T-cell (primary cell): ENCODE measurements around the gene EPN1. TPM values are rescaled to one million over a fixed set of nuclear protein-coding genes. Genes with fewer than 3 reads are reported as not detected.

Experiments used
- ATAC-seq, 4 experiments: fragments of 200-7000 bp in 3 of 4; fragments of 150-1000 bp in 1 of 4; cut with Tn5 transposase; replicated peaks in 1 of 4; 1 replicate in 3 of 4; 2 replicates in 1 of 4; pipeline ENCODE4 v1.10.0; 2021; ENCODE audit warnings: moderate library complexity in 3 of 4, mild to moderate bottlenecking in 2 of 4, moderate number of reproducible peaks in 1 of 4
- CTCF ChIA-PET, 2 donors: fragments of 300-600 bp; sonication (Branson Sonifier 250); formaldehyde crosslinking; loops; one replicate each; lab custom pipeline; 2022; ENCODE audit warnings: antibody characterized with exemption in 2 of 2; lab: Charles Lee
- POLR2A ChIA-PET, 2 donors: fragments of 300-600 bp; sonication (Branson Sonifier 250); formaldehyde crosslinking; loops; one replicate each; lab custom pipeline; 2022; ENCODE audit warnings: antibody characterized with exemption in 2 of 2; lab: Charles Lee
- DNase-seq, 35 experiments: peaks; one replicate each; pipeline versions ENCODE4 v3.0.0 to v3.0.0-alpha.2; 2013 to 2023
- H3K27ac ChIP-seq: one replicate; pipeline ENCODE4 v1.5.1; 2013; ENCODE audit warnings: low read length
- H3K27me3 ChIP-seq, 2 experiments: replicated peaks in 1 of 2; 1 replicate in 1 of 2; 2 replicates in 1 of 2; pipeline versions ENCODE4 v1.6.1 to v1.7.0; 2013; ENCODE audit warnings: low read length in 1 of 2, mixed read lengths in 1 of 2; ENCODE audit not compliant: control insufficient read depth in 2 of 2, insufficient read depth in 2 of 2; ENCODE audit errors: extremely low read depth in 1 of 2
- H3K36me3 ChIP-seq, 2 donors: 1 replicate in 1 of 2; 2 replicates in 1 of 2; pipeline versions ENCODE4 v1.6.1 to v1.7.0; 2013; ENCODE audit warnings: low read length in 1 of 2; ENCODE audit not compliant: control insufficient read depth in 2 of 2, insufficient read depth in 1 of 2; ENCODE audit errors: extremely low read depth in 1 of 2
- H3K4me1 ChIP-seq, 2 experiments: 1 replicate in 1 of 2; 2 replicates in 1 of 2; pipeline versions ENCODE4 v1.6.1 to v1.7.0; 2013; ENCODE audit warnings: low read length in 2 of 2, mixed read lengths in 1 of 2; ENCODE audit not compliant: insufficient read depth in 2 of 2, control insufficient read depth in 1 of 2; ENCODE audit errors: extremely low read depth in 1 of 2
- H3K4me3 ChIP-seq, 2 donors: 1 replicate in 1 of 2; 2 replicates in 1 of 2; pipeline versions ENCODE4 v1.5.1 to v1.7.0; 2013; ENCODE audit warnings: mild to moderate bottlenecking in 2 of 2, low read length in 1 of 2, moderate library complexity in 1 of 2; ENCODE audit not compliant: control insufficient read depth in 1 of 2; ENCODE audit errors: extremely low read depth in 1 of 2
- H3K9me3 ChIP-seq: 2 replicates; pipeline ENCODE4 v1.7.0; 2013
- H3K27ac Mint-ChIP-seq, 2 donors: one replicate each; pipeline ENCODE4 v1.8.0; 2020 to 2021; ENCODE audit warnings: mild to moderate bottlenecking in 2 of 2, mixed read lengths in 2 of 2
- H3K27me3 Mint-ChIP-seq, 2 donors: one replicate each; pipeline ENCODE4 v1.8.0; 2021 to 2022; ENCODE audit warnings: mixed read lengths in 2 of 2
- H3K36me3 Mint-ChIP-seq: one replicate; pipeline ENCODE4 v1.8.0; 2021; ENCODE audit warnings: mixed read lengths
- H3K4me1 Mint-ChIP-seq, 3 donors: one replicate each; pipeline ENCODE4 v1.8.0; 2020 to 2022; ENCODE audit warnings: mixed read lengths in 3 of 3, mild to moderate bottlenecking in 1 of 3
- H3K4me3 Mint-ChIP-seq, 3 donors: one replicate each; pipeline ENCODE4 v1.8.0; 2020 to 2022; ENCODE audit warnings: mild to moderate bottlenecking in 3 of 3, mixed read lengths in 3 of 3, moderate library complexity in 3 of 3
- H3K9me3 Mint-ChIP-seq, 3 donors: one replicate each; pipeline ENCODE4 v1.8.0; 2020 to 2022; ENCODE audit warnings: mixed read lengths in 3 of 3
- WGBS: methylation state at CpG from one replicate; pipeline ENCODE4 v1.1.5; 2013; ENCODE audit warnings: missing lambda C conversion rate; ENCODE audit not compliant: insufficient coverage; 5-methylcytosine and 5-hydroxymethylcytosine counted together
- total RNA-seq, 35 experiments: library from RNA in 6 of 35; stranded (reverse) in 6 of 35; fragments of 120-200 nt in 1 of 35; gene quantifications; one replicate each; pipeline versions ENCODE4 v1.2.1 to v1.2.4 and lab custom pipeline; 2013 to 2026

EPN1 gene
- total RNA-seq, 5 donors from 2014 or later (not counting 1 experiment from before 2014, with no cell fraction given): 32.6 to 75.2 (median 60.6) TPM

DNA sequence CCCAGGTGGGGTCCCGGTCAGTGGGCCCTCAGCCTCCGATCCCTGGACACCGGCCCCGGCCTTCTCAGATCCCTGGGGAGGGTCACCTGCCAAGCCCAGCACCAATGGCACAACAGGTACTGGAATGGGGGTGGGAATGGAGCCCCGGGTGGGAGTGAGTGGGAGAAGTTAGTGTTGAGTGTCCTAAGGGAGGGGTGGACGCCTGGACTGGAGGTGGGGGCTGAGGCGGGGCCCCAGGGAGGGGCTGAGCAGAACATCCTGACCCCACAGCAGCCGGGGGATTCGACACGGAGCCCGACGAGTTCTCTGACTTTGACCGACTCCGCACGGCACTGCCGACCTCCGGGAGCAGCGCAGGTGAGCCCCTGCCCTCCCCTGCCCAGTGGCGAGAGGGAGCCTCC, 17.7 kb downstream of the EPN1 start:
- ATAC-seq (no peak), DNase-seq (no peak)
- Histone ChIP-seq H3K4me3 (no peak overlapping the region), H3K9me3 (no peaks in the 10 kb centered on the region), H3K4me1 (peaks cover 0 to 8% of the 10 kb centered on the region in 2 experiments), H3K27me3 (no peaks in the 10 kb centered on the region), H3K27ac (no peak overlapping the region), H3K36me3 (peaks cover 49 to 73% of the 10 kb centered on the region in 2 donors)
- Mint-ChIP-seq H3K9me3 (no peaks in the 10 kb centered on the region), H3K4me1 (peaks cover 0 to 2% (median 0%) of the 10 kb centered on the region in 3 donors), H3K4me3 (no peak overlapping the region), H3K27ac (no peak overlapping the region), H3K27me3 (no peaks in the 10 kb centered on the region), H3K36me3 (peaks cover 20% of the 10 kb centered on the region)
- 97% methylated on average over 17 of the region's 19 CpGs for WGBS
- ChIA-PET CTCF (no interaction called here), POLR2A (no interaction called here)

- no peaks in the 10 kb centered on the region for H3K9me3 ChIP-seq
- WGBS: 94% methylated on average over 16 of the region's 20 CpGs
- H3K27me3 ChIP-seq: no peaks in the 10 kb centered on the region
- peaks cover 43 to 71% of the 10 kb centered on the region in 2 donors for H3K36me3 ChIP-seq
- no peak overlapping the region for H3K4me3 Mint-ChIP-seq
- no peak for ATAC-seq
- H3K27ac ChIP-seq: no peak overlapping the region
- CTCF ChIA-PET: no interaction called here
- H3K4me3 ChIP-seq: no peak overlapping the region
- H3K27me3 Mint-ChIP-seq: no peaks in the 10 kb centered on the region
- peaks cover 23% of the 10 kb centered on the region for H3K36me3 Mint-ChIP-seq
- POLR2A ChIA-PET: no interaction called here
- no peaks in the 10 kb centered on the region for H3K4me1 Mint-ChIP-seq
- no peaks in the 10 kb centered on the region for H3K9me3 Mint-ChIP-seq
- no peak overlapping the region for H3K27ac Mint-ChIP-seq
- no peaks in the 10 kb centered on the region for H3K4me1 ChIP-seq
- DNase-seq: no peak
Observed at GRCh38 chr19:55693336-55693974, 18.4 kb downstream of the EPN1 start.

DNA sequence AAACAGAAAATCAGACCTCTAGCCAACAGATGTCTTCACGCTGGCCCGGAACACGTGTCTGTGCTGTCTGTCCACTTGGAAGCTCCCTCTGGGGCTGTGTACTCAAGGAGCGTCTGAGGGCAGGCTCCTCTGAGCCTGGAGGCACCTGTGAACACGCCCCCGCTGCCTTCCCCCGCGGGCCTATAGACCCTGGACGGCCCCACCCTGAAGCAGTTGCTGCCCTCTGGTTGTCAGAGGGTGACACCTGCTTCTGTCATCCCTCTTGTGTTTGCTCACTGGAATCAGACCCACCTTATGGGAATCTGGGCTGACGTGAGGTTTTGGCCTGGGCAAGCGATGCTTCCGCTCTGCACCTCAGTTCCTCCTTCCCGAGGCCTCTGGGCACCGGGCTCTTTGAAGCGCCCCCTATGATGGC, 19.2 kb downstream of the EPN1 start:
- DNase-seq (no peak), ATAC-seq (no peak)
- ChIA-PET CTCF (no interaction called here), POLR2A (no interaction called here)
- Mint-ChIP-seq H3K27ac (no peak overlapping the region), H3K4me3 (no peak overlapping the region), H3K9me3 (no peaks in the 10 kb centered on the region), H3K27me3 (no peaks in the 10 kb centered on the region), H3K36me3 (peaks cover 22% of the 10 kb centered on the region), H3K4me1 (no peaks in the 10 kb centered on the region)
- Histone ChIP-seq H3K4me1 (no peaks in the 10 kb centered on the region), H3K9me3 (no peaks in the 10 kb centered on the region), H3K4me3 (no peak overlapping the region), H3K27ac (no peak overlapping the region), H3K36me3 (peaks cover 44 to 64% of the 10 kb centered on the region in 2 donors), H3K27me3 (no peaks in the 10 kb centered on the region)
- 94% methylated on average over 15 of the region's 15 CpGs for WGBS

DNA sequence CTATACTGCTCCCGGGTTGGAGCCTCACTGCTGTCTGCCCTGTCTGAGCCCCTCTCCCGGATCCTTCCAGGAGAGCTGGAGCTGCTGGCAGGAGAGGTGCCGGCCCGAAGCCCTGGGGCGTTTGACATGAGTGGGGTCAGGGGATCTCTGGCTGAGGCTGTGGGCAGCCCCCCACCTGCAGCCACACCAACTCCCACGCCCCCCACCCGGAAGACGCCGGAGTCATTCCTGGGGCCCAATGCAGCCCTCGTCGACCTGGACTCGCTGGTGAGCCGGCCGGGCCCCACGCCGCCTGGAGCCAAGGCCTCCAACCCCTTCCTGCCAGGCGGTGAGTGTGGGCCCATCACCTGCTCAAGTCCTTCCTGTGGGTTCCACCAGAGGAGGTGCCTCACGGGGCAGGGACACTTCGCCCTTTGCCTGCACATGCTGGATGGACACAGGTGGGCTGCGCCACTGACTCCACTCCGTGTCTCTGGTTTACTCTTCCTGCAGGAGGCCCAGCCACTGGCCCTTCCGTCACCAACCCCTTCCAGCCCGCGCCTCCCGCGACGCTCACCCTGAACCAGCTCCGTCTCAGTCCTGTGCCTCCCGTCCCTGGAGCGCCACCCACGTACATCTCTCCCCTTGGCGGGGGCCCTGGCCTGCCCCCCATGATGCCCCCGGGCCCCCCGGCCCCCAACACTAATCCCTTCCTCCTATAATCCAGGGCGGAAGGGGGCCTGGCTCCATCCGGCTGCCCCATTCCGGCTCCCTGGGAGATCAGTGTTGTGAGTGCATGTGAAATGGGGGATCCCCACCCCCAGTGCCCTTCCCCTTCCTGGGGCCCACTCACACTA, 19.8 kb downstream of the EPN1 start:
- H3K36me3 Mint-ChIP-seq: peaks cover 20% of the 10 kb centered on the region
- H3K4me3 Mint-ChIP-seq: no peak overlapping the region

GRCh38 chr19:55695511-55696290, 20.7 kb downstream of the EPN1 start:
- Mint-ChIP-seq H3K4me1 (no peaks in the 10 kb centered on the region), H3K36me3 (peaks cover 20% of the 10 kb centered on the region), H3K9me3 (no peaks in the 10 kb centered on the region), H3K27me3 (no peaks in the 10 kb centered on the region), H3K4me3 (no peak overlapping the region), H3K27ac (no peak overlapping the region)
- no peak overlapping the region for H3K27ac ChIP-seq
- POLR2A ChIA-PET: no interaction called here
- no peaks in the 10 kb centered on the region for H3K9me3 ChIP-seq
- H3K36me3 ChIP-seq: peaks cover 33 to 54% of the 10 kb centered on the region in 2 donors
- DNase-seq (no peak), ATAC-seq (no peak)
- H3K4me1 ChIP-seq: no peaks in the 10 kb centered on the region
- no peak overlapping the region for H3K4me3 ChIP-seq
- CTCF ChIA-PET: no interaction called here
- 97% methylated on average over 17 of the region's 23 CpGs for WGBS
- no peaks in the 10 kb centered on the region for H3K27me3 ChIP-seq

More for the DNA sequence above, 19.8 kb downstream of the EPN1 start:
- Histone ChIP-seq H3K4me1 (no peaks in the 10 kb centered on the region), H3K36me3 (peaks cover 42 to 58% of the 10 kb centered on the region in 2 donors), H3K4me3 (no peak overlapping the region), H3K9me3 (no peaks in the 10 kb centered on the region), H3K27me3 (no peaks in the 10 kb centered on the region), H3K27ac (no peak overlapping the region)
- no peaks in the 10 kb centered on the region for H3K9me3 Mint-ChIP-seq
- peak in 1 of 4 experiments; percentile 14 for ATAC-seq
- ChIA-PET CTCF (no interaction called here), POLR2A (no interaction called here)
- no peak for DNase-seq
- no peaks in the 10 kb centered on the region for H3K4me1 Mint-ChIP-seq
- WGBS: 93% methylated on average over 22 of the region's 37 CpGs
- H3K27me3 Mint-ChIP-seq: no peaks in the 10 kb centered on the region
- H3K27ac Mint-ChIP-seq: no peak overlapping the region

DNA sequence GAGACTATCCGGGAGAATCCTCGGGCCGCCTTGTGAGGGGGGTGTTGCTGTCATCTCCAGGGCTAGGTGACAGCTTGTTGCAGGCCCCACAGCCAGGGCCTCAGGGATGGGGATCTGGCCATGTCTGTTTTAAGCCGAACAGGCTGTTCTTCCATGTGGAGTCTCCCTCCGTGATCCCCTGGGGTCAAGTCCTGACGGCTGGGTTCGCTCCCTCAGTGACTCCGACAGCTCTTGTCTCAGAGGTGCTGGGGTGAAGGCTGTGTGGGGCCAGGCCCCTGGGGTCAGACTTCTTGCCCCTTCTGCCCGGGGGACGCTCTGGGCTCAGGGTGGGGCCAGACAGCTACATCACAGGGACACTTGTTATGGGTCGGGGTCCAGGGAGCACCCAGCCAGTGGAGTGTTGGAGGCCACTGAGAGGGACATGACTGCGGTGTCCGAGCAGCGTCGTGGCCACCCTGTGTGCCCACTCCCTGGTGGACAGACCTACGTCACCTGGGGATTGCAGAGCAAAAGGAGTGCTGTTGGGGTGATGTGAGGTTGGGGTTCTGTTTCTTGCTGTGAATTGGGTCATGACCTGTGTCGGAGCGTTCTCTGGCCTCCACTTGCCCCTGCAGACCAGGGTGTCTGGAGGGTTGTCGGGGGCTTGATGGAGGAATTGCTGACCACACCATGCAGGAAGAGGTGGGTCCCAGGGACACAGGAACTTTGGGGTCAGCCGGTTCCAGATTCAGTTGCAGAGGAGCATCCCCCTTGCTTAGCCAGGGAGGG, 21.5 kb downstream of the EPN1 start:
- Mint-ChIP-seq H3K4me3 (no peak overlapping the region), H3K27ac (no peak overlapping the region), H3K9me3 (no peaks in the 10 kb centered on the region), H3K4me1 (no peaks in the 10 kb centered on the region), H3K36me3 (peaks cover 20% of the 10 kb centered on the region), H3K27me3 (no peaks in the 10 kb centered on the region)
- Histone ChIP-seq H3K4me3 (no peak overlapping the region), H3K27ac (no peak overlapping the region), H3K27me3 (no peaks in the 10 kb centered on the region), H3K36me3 (peaks cover 30 to 49% of the 10 kb centered on the region in 2 donors), H3K9me3 (no peaks in the 10 kb centered on the region), H3K4me1 (no peaks in the 10 kb centered on the region)
- DNase-seq (no peak), ATAC-seq (no peak)
- ChIA-PET CTCF (no interaction called here), POLR2A (no interaction called here)
- WGBS: 96% methylated on average over 14 of the region's 20 CpGs
